HG03159 (cell line): ENCODE data around the gene SASH1.

Experiments
- ATAC-seq: cut with Tn5 transposase; IDR thresholded peaks from one replicate; pipeline ENCODE4 v1.9.1; 2021; ENCODE audit warnings: mild to moderate bottlenecking, moderate library complexity; ENCODE audit not compliant: unreplicated experiment

SASH1 gene

GRCh38 chr6:148455225-148455624 is 112.6 kb downstream of the SASH1 start:
- ATAC-seq = no peak

- no peak for ATAC-seq
Measured at GRCh38 chr6:148455674-148456558, 113.3 kb downstream of the SASH1 start.

DNA sequence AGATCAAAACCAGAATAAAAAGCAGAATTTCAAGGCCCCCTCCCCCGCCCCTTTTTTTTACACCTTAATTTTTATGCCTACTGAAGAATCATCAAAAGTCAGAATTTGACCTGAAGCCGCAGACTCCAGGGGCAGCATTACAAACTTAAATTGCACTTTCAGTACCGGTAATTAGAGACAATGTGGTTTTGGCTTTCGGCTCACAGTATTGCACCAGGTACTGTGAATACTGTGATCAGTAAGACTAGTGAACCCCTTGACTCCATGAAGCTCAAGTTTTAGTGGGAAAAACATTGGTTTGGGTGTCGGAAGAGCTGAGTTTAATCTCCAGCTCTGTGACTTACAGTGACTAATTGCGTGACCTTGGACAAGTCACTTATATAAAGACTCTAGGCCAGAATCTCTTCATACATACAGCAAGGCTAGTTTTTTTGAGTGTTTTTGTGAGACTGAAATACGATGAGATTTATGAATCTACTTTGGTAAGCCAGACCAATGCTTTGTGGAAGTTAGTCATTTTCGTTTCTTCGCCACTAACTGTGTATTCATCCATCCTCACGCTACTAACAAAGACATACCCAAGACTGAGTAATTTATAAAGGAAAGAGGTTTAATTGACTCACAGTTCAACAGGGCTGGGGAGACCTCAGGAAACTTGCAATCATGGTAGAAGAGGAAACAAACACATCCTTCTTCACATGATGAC is 114.7 kb downstream of the SASH1 start:
- no peak for ATAC-seq

GRCh38 chr6:148457843-148458159 is 115.2 kb downstream of the SASH1 start:
- ATAC-seq = no peak

DNA sequence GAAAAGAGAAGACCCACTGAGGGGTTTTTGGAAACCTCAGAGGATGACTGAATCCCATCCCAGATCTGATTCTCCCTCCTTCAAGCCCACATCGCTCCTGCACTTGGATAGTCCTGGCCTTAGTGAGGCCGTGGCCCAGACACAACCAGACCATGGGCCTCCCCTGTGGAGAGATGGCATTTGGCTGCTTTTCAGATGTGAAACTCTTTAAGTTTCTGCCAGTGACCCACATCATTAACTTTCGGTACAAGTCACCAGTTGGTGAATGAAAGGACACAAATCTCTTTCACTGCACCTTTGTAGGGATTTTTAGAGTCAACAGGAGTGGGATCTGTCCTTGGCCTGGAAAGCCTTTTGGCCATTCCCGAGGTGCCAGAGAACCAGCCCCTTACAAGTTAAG is 116.6 kb downstream of the SASH1 start:
- no peak for ATAC-seq

DNA sequence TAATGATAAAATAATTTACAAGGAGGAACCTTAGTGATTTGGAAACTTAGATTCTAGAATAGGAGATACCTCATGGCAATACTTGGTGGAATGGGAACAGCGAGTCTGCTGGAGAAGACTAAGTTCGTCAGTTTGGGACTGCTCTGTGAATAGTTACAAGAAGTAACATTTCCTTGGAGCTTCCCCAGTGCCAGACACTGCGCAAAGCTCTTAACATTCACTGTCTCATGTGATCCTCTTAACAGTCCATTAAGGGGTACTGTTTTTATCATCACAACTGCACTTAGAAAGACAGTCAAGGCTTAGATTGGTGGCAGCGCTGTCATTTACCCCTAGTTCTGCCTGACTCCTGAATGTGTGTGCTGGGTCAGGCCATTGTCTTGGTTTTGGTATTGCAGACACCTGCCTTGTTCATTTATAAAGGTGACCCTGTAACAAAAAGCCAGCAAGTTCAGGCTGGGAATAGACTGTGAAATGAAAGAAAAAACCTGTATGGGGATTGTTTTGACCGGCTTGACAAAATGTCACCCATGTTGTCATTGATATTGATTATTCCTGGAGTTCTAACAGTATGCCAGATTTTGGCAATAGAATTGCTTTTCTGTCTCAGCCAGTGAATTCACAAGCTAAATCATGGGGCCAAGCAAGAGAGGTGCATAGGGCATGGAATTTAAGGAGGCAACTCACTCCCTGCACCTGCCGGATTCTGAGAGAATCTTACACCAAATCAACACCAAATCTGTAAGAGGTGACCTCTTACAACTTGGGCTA is 118.4 kb downstream of the SASH1 start:
- ATAC-seq = no peak

GRCh38 chr6:148461986-148462577 is 119.4 kb downstream of the SASH1 start:
- no peak for ATAC-seq

DNA sequence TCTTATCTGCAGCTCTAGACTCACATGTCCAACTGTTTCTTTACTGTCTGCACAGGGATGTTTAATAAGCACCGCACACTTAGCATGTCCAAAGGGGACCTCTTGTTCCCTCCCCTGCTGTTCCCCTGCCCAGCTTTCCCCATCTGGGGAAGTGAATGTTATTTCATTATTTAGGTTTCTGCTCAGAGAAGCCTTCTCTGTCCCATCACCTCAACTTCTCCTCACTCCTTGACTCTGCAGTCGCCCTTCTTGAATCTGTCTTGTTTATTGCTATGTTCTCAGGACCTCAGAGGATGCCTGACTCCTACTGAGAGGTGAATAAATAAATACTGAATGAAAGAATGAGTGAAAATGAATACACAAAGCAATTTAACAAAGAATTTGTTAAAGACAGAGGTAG is 121.0 kb downstream of the SASH1 start:
- no peak for ATAC-seq

DNA sequence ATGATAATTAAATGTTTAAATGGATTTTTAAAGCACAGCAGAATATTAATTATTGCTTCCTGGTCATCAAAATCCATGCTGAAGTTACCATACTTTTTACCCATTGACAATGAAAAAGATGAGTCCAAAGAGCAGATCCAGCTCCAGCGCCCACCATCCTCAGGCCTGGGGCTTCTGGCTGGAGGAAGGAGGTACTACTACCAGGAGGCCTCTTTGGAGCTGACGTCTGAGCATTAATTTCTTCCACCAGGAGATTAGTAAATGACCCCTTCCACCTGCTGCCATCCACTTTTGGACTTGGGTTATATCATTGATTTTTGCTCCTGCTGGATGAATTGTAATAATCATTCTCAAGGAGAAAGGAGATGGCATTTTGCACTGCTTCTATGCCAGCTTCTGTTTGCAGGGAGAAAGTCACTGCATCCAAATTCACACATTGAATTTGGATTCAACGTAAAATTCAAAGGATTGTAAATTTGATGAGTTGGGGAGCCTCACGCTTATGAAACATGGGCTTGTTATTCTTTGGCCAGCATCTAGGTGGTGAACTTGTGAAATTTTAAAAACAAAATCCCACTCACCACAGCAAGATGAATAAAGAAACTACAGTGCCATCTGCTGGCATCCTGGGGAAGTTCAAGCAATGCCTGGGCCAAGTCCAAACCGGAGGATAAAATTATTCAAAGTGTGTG is 121.8 kb downstream of the SASH1 start:
- peak; percentile 90 for ATAC-seq

DNA sequence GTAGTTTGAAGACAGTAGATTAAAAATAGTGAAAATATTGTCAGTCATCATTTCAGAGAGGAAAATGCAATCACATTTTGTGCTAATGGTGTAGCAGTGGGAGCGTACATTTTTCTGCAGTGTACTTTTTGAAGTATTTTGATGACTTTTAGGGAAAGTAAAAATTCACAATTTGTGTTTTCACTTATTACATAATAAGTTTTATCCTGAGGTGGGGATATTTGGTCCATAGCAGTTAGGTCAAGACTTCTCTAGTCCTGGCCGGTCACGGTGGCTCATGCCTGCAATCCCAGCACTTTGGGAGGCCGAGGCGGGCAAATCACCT is 122.3 kb downstream of the SASH1 start:
- ATAC-seq = no peak

DNA sequence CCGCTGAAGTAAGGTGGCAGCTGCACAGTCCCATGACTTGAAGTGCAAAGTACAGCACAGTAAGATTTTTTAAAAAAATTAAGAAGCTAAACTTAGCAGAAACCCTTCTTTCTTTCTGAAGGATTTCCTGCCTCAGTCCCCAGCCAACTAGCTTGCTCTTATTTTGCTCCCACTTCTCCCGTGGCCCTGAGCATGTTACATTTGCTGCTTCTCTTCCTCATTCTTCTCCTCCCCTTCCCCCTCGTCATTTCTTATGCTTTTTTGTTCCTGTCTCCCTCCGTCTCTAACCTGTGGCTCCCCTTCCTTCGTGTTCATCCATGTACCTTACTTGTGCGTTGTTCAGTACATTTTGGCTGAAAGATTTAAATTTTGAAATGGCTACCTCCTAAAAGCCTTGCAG is 123.0 kb downstream of the SASH1 start:
- ATAC-seq = no peak

GRCh38 chr6:148466158-148466557 is 123.5 kb downstream of the SASH1 start:
- no peak for ATAC-seq

GRCh38 chr6:148467926-148468325 is 125.3 kb downstream of the SASH1 start:
- no peak for ATAC-seq

DNA sequence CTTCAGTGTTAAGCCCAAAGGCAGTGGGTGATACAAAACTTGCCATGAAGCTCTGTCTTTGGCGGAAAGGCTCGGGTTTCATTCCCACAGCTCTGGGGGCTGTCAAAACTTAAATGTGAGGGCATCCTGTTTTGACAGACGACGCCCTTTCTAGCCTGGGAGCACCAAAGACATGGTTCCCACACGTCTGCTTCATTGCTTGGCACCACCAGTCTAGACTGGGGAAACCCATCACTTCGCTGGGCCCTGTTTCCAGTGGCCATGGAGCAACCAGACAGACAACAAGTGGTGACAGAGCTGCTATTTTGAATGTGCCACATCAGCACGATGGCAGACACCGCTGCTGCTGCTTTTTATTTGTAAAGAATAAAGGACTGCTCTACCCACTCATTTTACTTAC is 127.5 kb downstream of the SASH1 start:
- no peak for ATAC-seq

- ATAC-seq = no peak
Measured at GRCh38 chr6:148470606-148471465, 128.2 kb downstream of the SASH1 start.

DNA sequence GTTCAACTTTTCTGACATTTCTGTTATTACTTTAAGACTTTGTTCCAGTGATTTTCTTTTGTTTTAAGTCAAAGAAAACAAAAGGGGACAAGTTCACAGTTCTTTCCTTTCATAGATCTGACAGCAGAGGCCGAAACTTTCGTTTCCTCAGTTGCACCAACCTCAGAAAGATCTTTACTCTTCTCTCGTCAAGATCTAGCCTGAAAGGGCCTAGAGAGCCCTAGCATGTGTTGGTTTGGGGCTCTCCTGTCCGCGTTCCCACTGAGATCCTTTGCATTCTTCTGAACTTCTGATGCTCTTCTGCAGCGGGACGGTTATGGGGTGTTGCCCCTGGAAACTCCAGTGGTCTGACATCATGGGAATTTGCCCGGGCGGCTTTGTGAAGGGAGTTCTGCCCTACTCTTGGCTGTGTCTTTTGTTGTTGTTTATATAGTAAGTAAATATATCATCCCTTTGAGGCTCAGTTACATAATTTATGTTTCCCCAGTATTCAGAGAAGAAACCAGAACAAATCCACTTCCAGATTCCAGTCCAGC is 129.1 kb downstream of the SASH1 start:
- no peak for ATAC-seq

- no peak for ATAC-seq
Measured at GRCh38 chr6:148472171-148473105, 129.8 kb downstream of the SASH1 start.

DNA sequence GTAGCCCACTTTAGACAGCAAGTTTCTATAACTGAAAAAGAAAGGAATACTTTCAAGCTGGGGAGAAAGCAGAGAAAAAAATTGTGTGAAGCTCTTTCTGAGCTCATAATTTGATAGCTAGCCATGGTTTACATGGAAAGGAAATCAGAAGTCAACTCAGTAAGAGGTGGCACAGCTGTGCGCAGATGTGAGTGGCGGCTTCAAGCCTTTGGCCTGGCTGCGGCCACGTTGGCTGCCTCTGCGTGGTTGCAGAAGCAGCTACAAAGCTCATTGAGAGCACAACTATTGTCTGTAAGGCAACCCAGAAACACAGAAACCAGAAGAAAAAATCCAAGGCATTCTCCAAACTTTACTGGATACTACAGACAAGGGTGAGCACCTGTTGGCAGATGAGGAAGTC is 136.9 kb downstream of the SASH1 start:
- ATAC-seq = no peak

GRCh38 chr6:148487461-148487860 is 144.8 kb downstream of the SASH1 start:
- ATAC-seq = no peak
